H1 (cell line): Measurements from ENCODE around the gene HOGA1. TPM values are rescaled to one million over a fixed set of nuclear protein-coding genes. Genes with fewer than 3 reads are reported as not detected.

Experiments
- GTF2F1 ChIP-seq: IDR thresholded peaks from 2 replicates; pipeline ENCODE4 v1.6.1; 2012; ENCODE audit warnings: low read depth, low read length, improper control_type of control experiment, borderline replicate concordance
- KDM4A ChIP-seq: IDR thresholded peaks from one replicate; pipeline ENCODE4 v1.7.1; 2012; ENCODE audit warnings: low read depth, mild to moderate bottlenecking, moderate library complexity, low read length, inconsistent platforms; ENCODE audit not compliant: severe bottlenecking
- MAX ChIP-seq: IDR thresholded peaks from 2 replicates; pipeline ENCODE4 v1.6.1; 2012; ENCODE audit warnings: inconsistent platforms
- NRF1 ChIP-seq: IDR thresholded peaks from 2 replicates; pipeline ENCODE4 v1.6.1; 2011; ENCODE audit warnings: mild to moderate bottlenecking, low read depth, low read length, improper control_type of control experiment
- SAP30 ChIP-seq: fragments of 300-600 bp; sonication (generic); IDR thresholded peaks from 2 replicates; pipeline ENCODE4 v1.7.1; 2012; ENCODE audit warnings: low read length, moderate library complexity, mild to moderate bottlenecking, inconsistent platforms; ENCODE audit not compliant: insufficient read depth, insufficient replicate concordance
- SIN3A ChIP-seq, 2 experiments: IDR thresholded peaks in 1 of 2; conservative IDR thresholded peaks in 1 of 2; 2 replicates each; pipeline ENCODE4 v1.6.1; 2011 to 2012; ENCODE audit warnings: low read length in 2 of 2, improper control_type of control experiment in 1 of 2, low read depth in 1 of 2, mild to moderate bottlenecking in 1 of 2
- SIX5 ChIP-seq: IDR thresholded peaks from 2 replicates; pipeline ENCODE4 v1.6.1; 2011; ENCODE audit warnings: mild to moderate bottlenecking, low read depth, low read length
- SP4 ChIP-seq: IDR thresholded peaks from 2 replicates; pipeline ENCODE4 v1.6.1; 2012; ENCODE audit warnings: low read length, inconsistent platforms
- SUZ12 ChIP-seq: fragments of 200-600 bp; sonication (generic); IDR thresholded peaks from 2 replicates; pipeline ENCODE4 v1.6.1; 2012; ENCODE audit warnings: mild to moderate bottlenecking, inconsistent platforms, low read length, moderate library complexity, mixed read lengths
- TAF1 ChIP-seq: IDR thresholded peaks from 2 replicates; pipeline ENCODE4 v1.6.1; 2011; ENCODE audit warnings: mild to moderate bottlenecking, low read depth, low read length
- TEAD4 ChIP-seq: IDR thresholded peaks from 2 replicates; pipeline ENCODE4 v1.6.1; 2012; ENCODE audit warnings: low read depth, low read length, inconsistent platforms, mixed read lengths
- polyA plus RNA-seq, 7 experiments: library from polyadenylated mRNA; depleted of rRNA in 3 of 7; stranded (reverse) in 5 of 7; unstranded in 2 of 7; fragments of >200 nt in 5 of 7; fragments of 200-250 nt in 2 of 7; gene quantifications; 1 replicate in 5 of 7; 2 replicates in 1 of 7; 4 replicates in 1 of 7; pipeline versions ENCODE4 v1.2.1 to v1.2.3, GENCODE V29; 2011 to 2013; ENCODE audit warnings: missing spikeins in 2 of 7, mixed read lengths in 2 of 7
- total RNA-seq: library from RNA; stranded (reverse); fragmentation: NEBNext Ultra II Directional; extraction: Animal tissue kit (Norgen Biotek cat#: 25700); gene quantifications from 2 replicates; pipeline ENCODE4 v1.2.1, GENCODE V29; 2021

HOGA1 gene
- total and polyA plus RNA-seq, 2 of the 8 experiments (the other 6 are each of a cell fraction or from before 2014, with no cell fraction given): 0.28 to 1.00 TPM

- peak; percentile 90 for TF ChIP-seq SAP30
- peak; percentile 75; the same call in 1 of the 2 replicates for TF ChIP-seq TAF1
- TF ChIP-seq GTF2F1: no peak
- TF ChIP-seq SP4: peak; percentile 57; the same call in 1 of the 2 replicates
- TF ChIP-seq SIX5: peak; percentile 43
- TF ChIP-seq NRF1: no peak
- TF ChIP-seq KDM4A: peak; percentile 90
- TF ChIP-seq SIN3A (conservative IDR thresholded peaks at IDR 0.05 in 1 of 2, IDR thresholded peaks at IDR 0.05 in 1 of 2; ENCODE audit: low read depth in 1 of 2, low read length in 2 of 2): peak; percentile 41 to 93; a peak in 2 of 4 replicates
- TF ChIP-seq MAX: peak; percentile 57
- no peak for TF ChIP-seq TEAD4
- TF ChIP-seq SUZ12: no peak
Measured at GRCh38 chr10:97632949-97633884, 49.0 kb downstream of the HOGA1 start, which contains the start of gene MORN4 (continued).
